NCI-H1092 (cell line): ENCODE results near the gene SLC13A5.
"Not testable (repeated sequence)": the region's sequence is repeated elsewhere in the genome, so short reads cannot be mapped to it uniquely, and the experiment has no call there.

Experiments used
- DNase-seq: peaks from one replicate; lab custom pipeline; 2025; lab: John Stamatoyannopoulos, UW

SLC13A5 gene

GRCh38 chr17:6713130-6713917 is at the start of gene SLC13A5:
TSS of gene SLC13A5 (minus strand) at chr17:6713369. CDS start at chr17:6713333, 36 bp downstream.
- DNase-seq = no peak

- DNase-seq = no peak
Measured at GRCh38 chr17:6761779-6762178, 48.6 kb upstream of the SLC13A5 start.

DNA sequence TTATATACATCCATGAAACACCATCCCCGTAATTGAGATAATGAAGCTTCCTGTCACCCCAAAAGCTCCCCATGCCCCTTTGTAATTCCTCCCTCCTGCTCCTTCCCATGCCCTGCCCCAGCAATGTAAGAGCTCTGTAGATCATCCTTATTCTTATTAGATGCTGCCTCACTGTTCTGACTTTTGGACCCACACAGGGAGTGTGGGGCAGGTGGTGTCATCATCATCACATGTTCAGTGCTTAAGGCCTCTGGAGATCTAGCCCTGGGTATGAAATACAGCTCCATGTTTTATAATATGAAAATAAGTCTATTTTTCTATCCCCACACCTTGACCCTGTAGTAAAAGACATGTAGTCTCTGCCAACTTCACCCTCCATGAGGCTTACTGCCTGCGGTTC is 44.6 kb upstream of the SLC13A5 start:
- DNase-seq = no peak

DNA sequence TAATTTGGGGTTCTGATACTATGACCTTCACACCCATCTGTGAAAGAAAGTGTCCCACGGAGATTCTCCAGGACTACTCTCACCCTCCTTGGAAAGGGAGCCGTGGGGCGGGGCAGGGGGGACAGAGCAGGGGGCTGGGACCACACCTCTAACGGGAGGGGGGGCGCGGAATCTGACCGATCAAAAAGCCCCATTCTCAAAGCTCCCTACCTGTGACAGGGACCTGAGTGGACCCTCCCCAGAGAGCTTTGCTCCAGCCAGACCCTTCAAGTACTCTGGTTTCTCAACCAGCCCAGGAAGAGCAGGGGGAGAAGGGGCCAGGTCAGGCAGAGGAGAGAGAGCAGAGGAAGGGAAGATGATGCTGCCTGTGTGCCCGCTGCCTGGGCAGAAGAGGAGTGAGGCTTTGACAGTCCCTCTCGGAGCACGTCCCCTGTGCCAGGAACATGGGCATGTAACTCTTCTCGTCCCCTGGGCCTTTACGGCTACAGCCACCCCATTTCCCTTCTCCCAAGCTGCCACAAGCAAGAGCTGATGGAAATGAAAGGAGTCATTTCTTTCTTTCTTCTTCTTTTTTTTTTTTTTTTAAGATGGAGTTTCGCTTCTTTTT is 43.4 kb upstream of the SLC13A5 start:
- DNase-seq = no peak

DNA sequence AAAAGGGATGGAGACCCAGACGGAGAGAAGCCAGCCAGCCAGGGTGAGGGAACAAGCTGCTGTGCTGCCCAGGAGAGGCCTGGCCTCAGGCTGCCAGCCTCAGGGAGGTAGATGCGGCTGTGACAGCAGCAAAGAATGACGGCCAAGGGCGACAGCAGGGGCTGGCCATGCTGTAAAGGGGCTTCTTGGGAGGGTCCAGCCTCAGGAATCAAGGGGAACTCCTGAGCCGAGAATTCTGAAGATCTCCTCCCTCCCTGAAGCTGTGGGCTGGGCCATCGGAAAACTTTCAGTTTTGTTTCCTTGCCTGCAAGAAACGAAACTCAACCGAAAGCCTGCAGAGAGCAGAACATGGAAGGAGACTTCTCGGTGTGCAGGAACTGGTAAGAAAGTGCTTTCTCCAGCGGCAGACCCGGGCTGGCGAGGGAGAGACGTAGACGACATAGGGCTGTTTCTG is 42.6 kb upstream of the SLC13A5 start, which contains the start of gene XAF1:
Gene XAF1 (plus strand): TSS at position 316 of the 454 bp plus-strand sequence. CDS start 33 bp downstream, at position 349.
- DNase-seq = no peak

GRCh38 chr17:6755281-6755680 is 42.1 kb upstream of the SLC13A5 start:
- DNase-seq = no peak

DNA sequence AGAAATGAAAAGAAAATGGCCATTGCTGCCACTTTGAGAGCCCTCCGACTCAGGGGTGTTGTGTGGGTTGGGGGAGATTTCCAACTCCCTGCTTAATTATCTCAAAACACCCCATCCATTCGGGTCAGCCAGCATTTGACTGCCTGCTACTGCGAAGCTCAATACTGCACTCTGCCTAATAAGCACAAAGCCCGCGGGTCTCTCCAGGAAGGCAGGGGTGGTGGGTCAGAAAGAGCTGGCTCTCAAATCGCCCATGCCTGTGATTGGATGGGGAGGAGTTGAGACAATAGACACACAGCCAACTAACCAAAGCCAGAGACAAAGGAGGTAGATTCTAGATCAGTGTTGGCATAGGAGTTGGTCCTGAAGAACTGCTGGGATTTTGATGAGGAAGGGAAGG is 40.4 kb upstream of the SLC13A5 start:
- DNase-seq = no peak

- DNase-seq = no peak
Measured at GRCh38 chr17:6753006-6753445, 39.9 kb upstream of the SLC13A5 start.

DNA sequence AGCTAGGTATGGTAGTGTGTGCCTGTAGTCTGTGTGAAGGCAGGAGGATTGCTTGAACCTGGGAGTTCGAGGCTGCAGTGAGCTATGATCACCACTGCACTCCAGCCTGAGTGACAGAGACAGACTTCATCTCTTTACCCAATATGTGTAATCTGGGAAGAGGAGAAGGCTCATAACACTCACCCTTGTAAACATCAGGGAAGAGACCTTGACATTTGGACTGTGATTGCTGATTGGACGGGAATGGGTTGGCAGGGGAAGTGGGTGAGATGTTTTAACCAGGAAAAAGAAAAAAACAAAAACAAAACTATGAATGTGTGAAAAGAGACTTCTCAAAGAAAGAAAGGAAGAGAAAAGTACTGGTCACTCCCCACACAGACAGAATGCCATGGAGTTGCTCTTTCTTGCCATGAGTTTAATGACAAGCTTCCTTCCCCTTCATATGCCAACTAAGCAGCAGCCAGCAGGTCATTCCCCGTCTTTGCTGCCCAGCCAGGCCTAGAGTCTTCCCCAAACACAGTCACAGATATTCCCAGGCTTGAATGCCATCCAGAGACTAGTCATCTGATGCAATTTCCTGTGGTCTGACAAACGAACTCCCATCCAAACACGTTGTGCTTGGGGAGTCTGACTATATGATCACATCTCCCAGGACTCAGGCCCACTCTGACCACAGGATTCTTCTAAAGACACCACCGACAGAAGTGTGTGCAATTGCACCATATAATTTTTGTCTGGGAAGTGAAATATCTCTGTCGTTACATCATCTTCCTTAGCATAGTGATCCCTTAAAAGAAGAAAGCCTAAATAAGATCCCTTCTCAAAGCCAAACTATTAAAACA is 39.1 kb upstream of the SLC13A5 start:
- DNase-seq = no peak

- DNase-seq = no peak
Measured at GRCh38 chr17:6749519-6749918, 36.4 kb upstream of the SLC13A5 start.

- no peak for DNase-seq
Measured at GRCh38 chr17:6748617-6749016, 35.4 kb upstream of the SLC13A5 start.

- DNase-seq = not testable (repeated sequence)
Measured at GRCh38 chr17:6746665-6747064, 33.5 kb upstream of the SLC13A5 start.

DNA sequence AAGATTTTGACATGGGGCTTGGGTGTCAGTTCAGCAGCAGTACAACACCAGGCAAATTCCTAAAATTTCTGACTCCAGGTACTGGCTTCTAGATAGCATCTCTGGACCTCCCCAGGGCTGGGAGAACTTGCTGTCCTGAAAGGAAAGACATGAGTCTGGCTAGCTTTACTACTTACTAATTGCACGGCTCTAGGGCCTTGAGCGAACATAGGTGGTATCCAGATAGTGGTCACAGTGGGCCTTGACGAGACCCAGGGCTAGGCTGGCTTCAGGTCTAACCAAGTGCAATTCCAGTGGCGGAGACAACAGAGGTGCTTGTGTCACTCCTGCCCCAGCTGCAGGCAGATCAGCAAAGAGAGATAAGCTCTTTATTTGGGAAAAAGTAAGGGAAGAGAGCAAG is 16.4 kb upstream of the SLC13A5 start:
- no peak for DNase-seq

DNA sequence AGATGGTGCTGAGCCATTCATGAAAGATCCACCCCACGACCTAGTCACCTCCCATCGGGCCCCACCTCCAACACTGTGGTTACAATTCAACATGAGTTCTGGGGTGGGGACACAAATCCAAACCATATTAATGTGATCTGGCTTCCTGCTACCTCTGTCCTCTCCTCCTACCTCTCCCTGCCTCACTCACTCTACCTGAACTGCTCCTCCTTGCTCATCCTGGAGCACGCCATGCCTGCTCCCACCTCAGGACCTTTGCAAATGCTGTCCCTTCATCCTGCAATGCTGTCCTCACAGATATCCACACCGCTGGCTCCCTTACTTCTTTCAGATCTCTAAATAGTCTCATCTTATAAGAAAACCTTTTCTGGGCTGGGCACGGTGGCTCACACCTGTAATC is 10.8 kb upstream of the SLC13A5 start:
- no peak for DNase-seq

DNA sequence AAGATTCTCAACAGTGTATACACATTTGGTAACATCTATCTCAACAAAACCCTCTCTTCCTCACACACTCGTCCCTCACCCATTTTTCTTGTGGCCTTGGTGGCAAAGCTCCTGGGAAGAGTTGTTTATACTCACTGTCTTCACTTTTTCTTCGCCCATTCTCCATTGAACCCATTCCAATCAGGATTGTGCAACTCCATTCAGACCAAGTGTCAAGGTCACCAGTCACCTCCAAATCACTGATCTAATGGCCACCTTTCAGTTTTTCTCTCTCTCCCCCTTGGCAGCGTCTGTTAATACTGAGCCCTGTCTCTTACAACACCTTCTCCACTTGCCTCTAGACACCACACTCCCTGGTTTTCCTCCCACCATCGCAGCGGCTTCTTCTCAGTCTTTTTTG is 8.6 kb upstream of the SLC13A5 start:
- no peak for DNase-seq

DNA sequence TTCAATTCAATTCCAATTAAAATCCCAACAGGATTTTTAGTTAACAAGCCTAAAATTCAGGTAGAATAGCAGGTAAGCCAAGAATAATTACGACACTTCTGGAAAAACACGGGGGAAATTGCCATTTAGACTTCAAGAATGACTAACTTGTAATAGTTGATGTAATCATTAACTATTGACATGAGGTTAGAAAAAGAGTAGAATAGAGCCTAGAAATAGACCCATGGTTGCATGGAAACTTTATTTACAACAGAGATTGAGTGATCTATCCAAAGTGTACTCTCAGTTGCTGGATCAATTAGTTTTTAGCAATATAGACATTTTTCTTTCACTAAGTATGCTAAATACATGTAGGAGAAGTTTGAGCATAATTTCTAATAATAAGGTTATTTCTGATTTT is 3.6 kb upstream of the SLC13A5 start:
- no peak for DNase-seq

DNA sequence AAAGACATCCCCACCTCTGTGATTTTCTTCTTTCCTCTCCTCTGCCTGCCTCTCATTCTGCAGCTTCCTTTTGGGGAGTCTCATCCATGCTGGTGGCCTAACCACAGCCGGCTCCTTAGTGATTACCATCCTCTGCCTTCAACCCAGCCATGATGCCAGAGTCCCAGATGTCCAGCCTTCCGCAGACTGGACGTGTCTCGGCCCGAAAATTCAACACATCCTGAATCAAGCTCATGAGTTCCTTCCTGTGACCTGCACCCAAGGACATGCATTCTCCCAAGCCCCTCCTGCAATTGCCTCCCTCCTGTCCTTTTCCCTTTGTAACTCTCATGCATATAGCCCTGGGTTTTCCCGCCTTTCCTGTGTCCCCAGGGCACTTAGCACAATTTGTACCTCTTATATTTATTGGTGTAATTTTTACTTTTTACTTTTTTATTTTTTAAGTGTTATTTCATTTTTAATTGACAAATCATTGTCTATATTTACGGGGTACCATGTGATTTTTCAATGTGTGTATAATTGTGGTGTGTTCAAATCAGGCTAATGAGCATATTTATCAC is 1.2 kb upstream of the SLC13A5 start:
- no peak for DNase-seq

DNA sequence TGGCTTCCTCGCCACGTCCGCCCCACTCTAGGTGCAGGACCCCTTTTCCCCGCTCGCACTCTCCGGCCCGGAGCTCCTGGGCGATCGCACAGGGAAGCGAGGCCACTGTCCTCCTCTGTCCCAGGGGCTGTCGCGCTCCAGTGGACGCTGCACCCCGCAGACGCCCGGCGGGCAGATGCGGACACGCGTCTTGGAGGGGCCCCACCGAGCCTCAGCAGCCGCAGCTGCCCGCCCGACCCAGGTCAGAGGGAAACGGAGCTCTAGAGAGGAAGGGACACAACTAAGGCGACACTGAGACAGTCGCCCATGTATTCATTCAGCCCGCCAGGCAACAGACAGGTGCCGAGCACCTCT is 726 bp upstream of the SLC13A5 start:
- no peak for DNase-seq

DNA sequence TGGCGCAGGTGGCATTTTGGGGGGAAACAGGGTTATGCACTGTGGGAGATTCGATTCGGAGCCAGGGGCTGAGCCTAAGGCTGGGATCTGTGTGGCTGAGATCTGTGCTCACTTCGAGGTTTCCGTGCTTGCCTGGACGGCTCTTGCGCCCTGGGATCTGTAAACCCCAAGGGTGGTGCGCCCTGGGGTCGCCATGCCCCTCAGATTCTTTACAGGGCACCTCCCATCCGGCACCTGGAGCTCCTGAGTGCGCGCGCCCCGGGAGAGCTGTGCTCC is 377 bp downstream of the SLC13A5 start:
- DNase-seq = no peak

- DNase-seq = no peak
Measured at GRCh38 chr17:6712058-6712853, 913 bp downstream of the SLC13A5 start.

- no peak for DNase-seq
Measured at GRCh38 chr17:6711681-6712057, 1.5 kb downstream of the SLC13A5 start.
